Immature natural killer cell (primary cell): ENCODE results near the gene GPR55. TPM values are rescaled to one million over a fixed set of nuclear protein-coding genes. Genes with fewer than 3 reads are reported as not detected.

Source experiments
- DNase-seq, 3 donors: peaks; one replicate each; pipeline ENCODE4 v3.0.0; 2022; ENCODE audit warnings: mixed read lengths in 1 of 3
- H3K27ac Mint-ChIP-seq, 6 donors: one replicate each; pipeline ENCODE4 v1.8.0; 2020; ENCODE audit warnings: mixed read lengths in 6 of 6, mild to moderate bottlenecking in 5 of 6, inconsistent platforms in 4 of 6, moderate library complexity in 3 of 6
- H3K27me3 Mint-ChIP-seq, 3 donors: one replicate each; pipeline ENCODE4 v1.8.0; 2020 to 2021; ENCODE audit warnings: low read depth in 3 of 3, mild to moderate bottlenecking in 3 of 3, mixed read lengths in 3 of 3, moderate library complexity in 3 of 3, inconsistent platforms in 1 of 3
- H3K36me3 Mint-ChIP-seq, 3 donors: one replicate each; pipeline ENCODE4 v1.8.0; 2020; ENCODE audit warnings: mixed read lengths in 3 of 3, inconsistent platforms in 2 of 3, mild to moderate bottlenecking in 2 of 3
- H3K4me1 Mint-ChIP-seq, 2 donors: one replicate each; pipeline ENCODE4 v1.8.0; 2020; ENCODE audit warnings: inconsistent platforms in 2 of 2, mild to moderate bottlenecking in 2 of 2, mixed read lengths in 2 of 2, moderate library complexity in 1 of 2
- H3K4me3 Mint-ChIP-seq, 5 donors: one replicate each; pipeline ENCODE4 v1.8.0; 2020; ENCODE audit warnings: mild to moderate bottlenecking in 5 of 5, mixed read lengths in 5 of 5, inconsistent platforms in 3 of 5, moderate library complexity in 3 of 5
- H3K9me3 Mint-ChIP-seq, 6 donors: one replicate each; pipeline ENCODE4 v1.8.0; 2020; ENCODE audit warnings: mild to moderate bottlenecking in 6 of 6, mixed read lengths in 6 of 6, inconsistent platforms in 4 of 6, moderate library complexity in 3 of 6
- polyA plus RNA-seq, 3 donors: library from polyadenylated mRNA; unstranded; fragments of 300-500 nt; fragmentation: Illumina TruSeq; gene quantifications; one replicate each; pipeline ENCODE4 v1.2.3, GENCODE V29; 2021

The GPR55 gene
- polyA plus RNA-seq, 3 donors from 2014 or later: not detected

DNA sequence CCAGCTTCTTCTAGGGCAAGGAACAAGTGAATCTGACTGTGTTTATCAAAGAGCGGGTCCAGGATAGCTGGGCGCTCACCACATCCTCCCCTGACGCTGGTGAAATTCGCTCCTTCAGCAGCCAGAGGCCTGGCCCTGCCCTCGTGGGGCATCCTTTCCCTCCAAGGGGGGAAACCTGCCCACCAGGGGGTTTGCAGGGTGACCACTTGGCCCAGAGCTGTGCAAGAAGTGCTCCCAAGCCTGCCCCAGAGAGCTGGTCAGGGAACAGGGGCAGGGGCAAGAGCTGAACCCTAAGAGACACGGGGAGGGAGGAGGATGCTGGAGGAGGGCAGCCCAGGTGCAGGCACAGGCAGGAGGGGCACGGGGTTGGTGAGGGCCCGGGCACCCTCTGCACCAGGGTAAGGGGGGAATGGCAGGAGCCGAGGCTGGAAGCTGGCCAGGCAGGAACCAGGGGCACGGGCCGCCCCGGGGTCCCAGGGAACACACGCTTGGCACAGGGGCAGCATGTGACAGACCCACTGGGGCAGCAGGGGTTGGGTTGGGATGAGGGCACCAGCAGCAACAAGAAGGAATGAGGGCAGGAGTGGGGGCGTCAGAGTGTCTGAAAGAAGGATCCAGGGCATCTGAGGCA lies 2.8 kb upstream of the GPR55 start:
- no peaks in the 10 kb centered on the region for H3K9me3 Mint-ChIP-seq
- H3K4me1 Mint-ChIP-seq: peaks cover 27 to 28% of the 10 kb centered on the region in 2 donors
- H3K4me3 Mint-ChIP-seq: no peak overlapping the region
- no peak overlapping the region for H3K27ac Mint-ChIP-seq
- no peaks in the 10 kb centered on the region for H3K36me3 Mint-ChIP-seq
- peaks cover 24 to 29% (median 28%) of the 10 kb centered on the region in 3 donors for H3K27me3 Mint-ChIP-seq
- no peak for DNase-seq

DNA sequence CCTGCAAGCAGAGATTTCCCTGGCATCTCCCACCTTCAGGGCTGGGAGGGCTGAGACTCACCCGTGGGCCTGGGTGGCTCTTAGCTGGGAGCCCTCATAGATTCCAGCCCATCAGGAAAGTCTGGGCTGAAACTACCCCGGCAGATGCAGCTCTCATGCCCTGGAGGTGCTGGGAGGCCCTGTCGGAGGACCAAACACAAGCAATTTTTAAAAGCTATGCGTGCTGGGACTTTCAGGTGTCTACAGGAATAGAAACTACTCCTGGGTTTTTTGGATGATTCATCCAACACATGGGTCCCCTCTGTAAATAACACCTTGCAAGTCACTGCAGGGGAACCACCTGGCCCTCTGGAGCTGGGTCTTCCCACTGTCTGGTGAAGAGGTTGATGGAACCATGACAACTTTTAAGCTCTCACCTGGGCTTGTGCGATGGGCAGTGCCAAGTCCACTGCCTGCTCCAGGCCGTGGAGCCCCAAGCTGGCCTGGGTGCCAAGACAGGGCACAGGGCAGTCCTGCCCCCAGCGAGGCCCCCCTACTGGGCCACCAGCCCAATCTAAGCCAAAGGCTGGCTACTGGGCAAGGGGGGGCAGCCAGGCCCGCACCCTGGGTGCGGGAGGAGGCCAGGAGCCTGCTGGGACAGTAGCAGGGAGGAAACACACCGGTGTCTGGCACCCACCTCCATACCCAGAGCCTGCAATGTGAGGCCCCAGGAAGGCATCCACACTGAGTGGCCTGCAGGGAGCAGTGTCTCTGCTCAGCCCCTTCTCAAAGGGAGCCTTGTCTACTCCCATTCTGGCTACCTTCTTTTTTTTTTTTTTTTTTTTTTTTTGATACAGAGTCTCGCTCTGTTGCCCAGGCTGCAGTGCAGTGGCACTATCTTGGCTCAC lies 1.1 kb upstream of the GPR55 start:
- Mint-ChIP-seq H3K36me3 (no peaks in the 10 kb centered on the region), H3K27ac (no peak overlapping the region), H3K27me3 (peaks cover 18 to 27% (median 21%) of the 10 kb centered on the region in 3 donors), H3K9me3 (no peaks in the 10 kb centered on the region), H3K4me3 (no peak overlapping the region), H3K4me1 (peaks cover 10 to 11% of the 10 kb centered on the region in 2 donors)
- DNase-seq: no peak

DNA sequence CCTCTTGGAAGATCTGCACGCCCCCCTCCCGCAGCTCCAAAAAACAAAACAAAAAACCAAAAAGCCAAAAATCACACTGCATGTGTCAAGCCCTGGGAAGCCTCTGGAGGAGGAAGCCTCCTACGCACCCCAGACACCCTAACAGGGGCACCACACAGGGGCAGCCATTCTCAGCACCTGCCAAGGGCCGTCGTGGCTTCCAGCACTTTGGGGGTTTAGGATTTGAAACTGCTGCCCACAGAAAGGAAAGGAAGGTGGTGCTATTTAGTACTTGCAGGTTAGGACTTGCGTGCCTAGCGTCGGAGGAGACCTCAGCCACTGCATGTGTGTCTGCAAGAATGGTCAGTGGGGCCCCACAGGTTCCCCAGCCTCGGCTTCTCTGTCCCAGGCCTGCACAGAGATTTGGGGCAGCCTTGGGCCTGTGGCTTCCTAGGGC lies 419 bp upstream of the GPR55 start:
- Mint-ChIP-seq H3K27me3 (peaks cover 15 to 24% (median 20%) of the 10 kb centered on the region in 3 donors), H3K4me3 (peak overlapping the region in 1 of 5 donors; percentile 27), H3K36me3 (no peaks in the 10 kb centered on the region), H3K27ac (no peak overlapping the region), H3K4me1 (peaks cover 3 to 5% of the 10 kb centered on the region in 2 donors), H3K9me3 (no peaks in the 10 kb centered on the region)
- DNase-seq: no peak

DNA sequence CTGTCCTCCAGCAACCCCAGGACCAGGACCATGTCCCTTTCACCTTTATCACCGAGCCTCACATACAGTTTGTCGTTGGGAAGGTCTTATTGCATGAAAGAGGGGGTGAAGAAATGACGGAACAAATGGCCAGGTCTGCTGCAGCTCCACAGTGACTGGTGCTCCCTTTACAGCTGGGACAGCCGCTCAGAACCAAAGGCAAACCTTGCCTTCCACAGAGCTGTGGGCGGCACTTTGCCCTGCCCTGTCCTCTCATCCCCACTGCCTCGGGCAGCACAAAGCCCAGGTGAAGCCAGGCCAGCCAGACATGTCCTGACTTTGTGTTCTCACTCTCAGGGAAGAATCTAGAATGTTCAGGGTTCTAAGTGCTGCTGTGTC lies 961 bp downstream of the GPR55 start:
- H3K4me1 Mint-ChIP-seq: no peaks in the 10 kb centered on the region
- H3K27ac Mint-ChIP-seq: no peak overlapping the region
- H3K4me3 Mint-ChIP-seq: peak overlapping the region in 1 of 5 donors; percentile 33
- no peaks in the 10 kb centered on the region for H3K36me3 Mint-ChIP-seq
- peaks cover 0 to 2% (median 0%) of the 10 kb centered on the region in 6 donors for H3K9me3 Mint-ChIP-seq
- DNase-seq: no peak
- H3K27me3 Mint-ChIP-seq: peaks cover 10 to 30% (median 17%) of the 10 kb centered on the region in 3 donors

DNA sequence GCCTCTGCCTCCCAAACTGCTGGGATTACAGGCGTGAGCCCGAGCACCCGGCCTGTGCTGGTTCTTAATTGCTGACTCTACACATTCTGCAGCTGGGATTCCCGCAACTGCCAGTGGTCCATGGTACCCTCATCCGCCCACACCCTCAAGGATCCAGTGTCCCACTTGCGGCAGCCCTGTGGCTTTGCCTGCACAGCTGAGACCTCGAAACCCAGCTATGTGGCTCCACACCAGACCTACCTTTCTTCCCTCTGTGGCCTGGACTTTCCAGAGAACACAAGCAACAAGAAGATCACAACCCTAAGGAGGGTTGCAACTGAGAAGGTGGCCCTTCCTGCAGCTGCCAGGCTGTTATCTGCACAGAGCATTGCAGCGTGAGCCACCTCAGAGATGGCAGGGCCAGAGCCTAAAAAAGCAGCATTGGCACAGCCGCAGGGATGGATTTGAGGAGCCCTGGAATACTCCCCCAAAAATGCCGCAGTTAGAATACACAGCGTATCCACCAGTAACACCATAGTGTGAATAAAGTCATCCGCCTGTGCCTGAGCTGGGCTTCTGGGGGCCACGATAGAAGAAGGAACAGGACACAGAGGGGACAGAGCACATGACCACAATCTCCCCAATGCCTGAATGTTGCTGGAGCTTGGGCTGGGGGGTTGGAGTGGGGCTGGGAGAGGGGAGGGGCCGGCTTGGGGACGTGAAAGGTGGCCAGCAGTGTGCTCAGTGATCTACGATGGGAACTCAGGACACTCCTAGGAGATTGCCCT lies 1.9 kb downstream of the GPR55 start:
- no peak for DNase-seq
- peak overlapping the region in 1 of 5 donors; percentile 46 for H3K4me3 Mint-ChIP-seq
- peak overlapping the region in 1 of 6 donors; percentile 19 for H3K27ac Mint-ChIP-seq
- no peaks in the 10 kb centered on the region for H3K4me1 Mint-ChIP-seq
- peaks cover 10 to 34% (median 17%) of the 10 kb centered on the region in 3 donors for H3K27me3 Mint-ChIP-seq
- no peaks in the 10 kb centered on the region for H3K36me3 Mint-ChIP-seq
- H3K9me3 Mint-ChIP-seq: peaks cover 0 to 2% (median 0%) of the 10 kb centered on the region in 6 donors

DNA sequence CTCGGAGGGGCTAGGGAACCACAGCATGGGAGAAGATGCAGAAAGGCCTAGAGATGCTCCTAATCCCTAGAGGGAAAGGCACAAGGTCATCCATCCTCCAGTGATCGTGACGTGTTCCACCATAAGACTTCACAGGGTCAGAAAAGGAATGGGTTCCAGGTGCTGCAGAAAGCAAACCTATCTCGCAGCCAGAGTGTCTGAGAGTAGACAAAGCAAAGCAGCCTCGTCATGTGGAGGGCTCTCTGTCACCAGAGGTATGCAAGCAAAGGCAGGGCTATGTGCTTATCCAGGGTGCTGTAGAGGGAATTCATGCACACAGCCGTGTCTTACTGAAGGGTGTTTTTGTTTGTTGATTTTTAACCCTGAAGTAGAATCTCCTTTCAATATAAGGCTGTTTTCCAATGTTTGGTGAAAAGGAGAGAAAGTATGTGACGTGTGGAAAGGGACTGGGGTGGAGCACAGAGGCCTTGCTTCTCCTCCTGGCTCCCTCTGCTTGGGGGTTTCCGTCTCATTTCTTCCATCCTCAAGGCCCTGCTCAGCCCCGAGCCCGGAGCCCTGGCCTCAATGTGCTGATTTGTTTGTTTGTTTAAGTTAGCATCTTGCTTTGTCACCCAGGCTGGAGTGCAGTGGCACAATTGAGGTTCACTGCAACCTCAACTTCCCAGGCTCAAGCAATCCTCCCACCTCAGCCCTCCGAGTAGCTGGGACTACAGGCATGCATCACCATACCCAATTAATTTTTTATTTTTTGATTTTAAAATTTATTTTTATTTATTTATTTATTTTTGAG lies 3.0 kb downstream of the GPR55 start:
- DNase-seq: no peak
- no peaks in the 10 kb centered on the region for H3K36me3 Mint-ChIP-seq
- no peak overlapping the region for H3K27ac Mint-ChIP-seq
- H3K9me3 Mint-ChIP-seq: peaks cover 0 to 2% (median 0%) of the 10 kb centered on the region in 6 donors
- no peaks in the 10 kb centered on the region for H3K4me1 Mint-ChIP-seq
- peaks cover 10 to 35% (median 14%) of the 10 kb centered on the region in 3 donors for H3K27me3 Mint-ChIP-seq
- no peak overlapping the region for H3K4me3 Mint-ChIP-seq

DNA sequence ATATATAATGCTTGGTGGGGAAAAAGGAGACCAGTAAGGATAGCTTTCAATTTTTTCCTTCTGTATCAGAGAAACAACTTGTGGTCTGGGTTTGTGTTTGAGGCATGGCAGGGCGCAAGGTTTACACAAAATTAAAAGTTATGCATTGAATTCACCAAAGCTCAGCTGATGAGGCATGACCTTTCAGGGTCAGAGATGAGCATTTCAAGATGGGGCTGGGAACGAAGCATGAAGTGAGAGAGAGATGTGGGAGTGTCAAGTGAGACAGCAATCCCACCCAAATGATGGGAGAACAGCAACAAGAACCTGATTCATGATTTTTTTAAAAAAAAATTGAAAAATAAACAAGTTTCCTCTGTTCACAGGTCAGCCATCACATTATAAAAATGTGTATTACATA lies 4.9 kb downstream of the GPR55 start:
- Mint-ChIP-seq H3K36me3 (no peaks in the 10 kb centered on the region), H3K27ac (no peak overlapping the region), H3K27me3 (peaks cover 12 to 34% (median 14%) of the 10 kb centered on the region in 3 donors), H3K4me3 (no peak overlapping the region), H3K9me3 (peaks cover 0 to 2% (median 0%) of the 10 kb centered on the region in 6 donors), H3K4me1 (no peaks in the 10 kb centered on the region)
- DNase-seq: no peak

DNA sequence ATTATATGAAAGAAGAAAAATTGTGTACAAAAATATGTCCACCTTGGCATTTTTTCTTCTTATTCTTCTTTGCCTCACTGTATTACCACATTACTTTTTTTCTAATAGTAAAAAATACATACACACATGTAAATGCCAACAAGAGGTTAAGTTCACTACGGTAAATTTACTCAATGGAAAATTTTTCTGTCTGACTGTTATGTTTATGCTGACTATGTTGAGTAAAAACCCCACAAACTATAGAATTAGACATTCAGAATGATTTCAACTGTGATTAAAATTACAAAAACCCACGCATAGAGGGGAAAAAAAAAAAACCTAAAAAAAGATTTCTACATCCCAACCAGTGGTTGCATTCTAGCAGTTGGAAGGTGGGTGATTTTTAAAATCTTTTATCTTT lies 5.4 kb downstream of the GPR55 start:
- no peak overlapping the region for H3K4me3 Mint-ChIP-seq
- no peak for DNase-seq
- H3K27me3 Mint-ChIP-seq: peaks cover 8 to 32% (median 14%) of the 10 kb centered on the region in 3 donors
- no peaks in the 10 kb centered on the region for H3K4me1 Mint-ChIP-seq
- H3K27ac Mint-ChIP-seq: no peak overlapping the region
- no peaks in the 10 kb centered on the region for H3K36me3 Mint-ChIP-seq
- H3K9me3 Mint-ChIP-seq: peaks cover 0 to 2% (median 0%) of the 10 kb centered on the region in 6 donors

DNA sequence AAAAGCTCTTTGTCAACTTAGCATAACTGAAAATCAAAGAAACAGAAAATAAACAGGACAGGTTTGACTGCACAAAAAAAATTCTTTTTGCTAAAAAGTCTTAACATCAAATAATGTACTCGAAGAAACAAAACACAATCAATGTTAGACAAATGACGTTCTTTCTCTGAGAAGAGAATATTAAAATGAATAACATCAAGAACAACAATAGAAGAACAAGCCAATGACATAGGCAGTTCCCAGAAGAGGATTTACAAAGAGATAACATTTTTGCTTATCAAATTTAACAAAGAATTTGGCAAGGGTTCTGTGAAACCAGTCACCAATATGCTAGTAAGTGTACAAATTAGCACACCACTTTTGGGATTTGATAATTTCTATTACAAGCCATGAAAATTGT lies 5.8 kb downstream of the GPR55 start:
- Mint-ChIP-seq H3K9me3 (peaks cover 0 to 2% (median 0%) of the 10 kb centered on the region in 6 donors), H3K27me3 (peaks cover 4 to 28% (median 10%) of the 10 kb centered on the region in 3 donors), H3K4me3 (no peak overlapping the region), H3K27ac (no peak overlapping the region), H3K4me1 (no peaks in the 10 kb centered on the region), H3K36me3 (no peaks in the 10 kb centered on the region)
- DNase-seq: no peak

DNA sequence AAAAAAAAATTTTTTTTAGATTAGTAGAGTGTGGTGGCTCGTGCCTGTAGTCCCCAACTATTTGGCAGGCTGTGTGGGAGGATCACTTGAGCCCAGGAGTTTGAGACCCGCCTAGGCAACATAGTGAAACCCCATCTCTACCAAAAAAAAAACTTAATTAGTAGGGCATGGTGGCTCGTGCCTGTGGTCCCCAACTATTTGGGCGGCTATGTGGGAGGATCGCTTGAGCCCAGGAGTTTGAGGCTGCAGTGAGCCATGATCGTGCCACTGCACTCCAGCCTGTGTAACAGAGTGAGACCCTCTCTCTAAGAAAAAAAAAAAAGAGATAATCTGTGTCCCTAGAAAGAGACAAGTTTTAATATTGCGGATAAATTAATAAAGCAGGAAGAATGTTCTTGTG lies 8.8 kb downstream of the GPR55 start:
- no peak for DNase-seq
- Mint-ChIP-seq H3K27me3 (peaks cover 2 to 21% (median 9%) of the 10 kb centered on the region in 3 donors), H3K4me3 (no peak overlapping the region), H3K9me3 (peaks cover 0 to 2% (median 0%) of the 10 kb centered on the region in 6 donors), H3K4me1 (no peaks in the 10 kb centered on the region), H3K36me3 (no peaks in the 10 kb centered on the region), H3K27ac (no peak overlapping the region)

DNA sequence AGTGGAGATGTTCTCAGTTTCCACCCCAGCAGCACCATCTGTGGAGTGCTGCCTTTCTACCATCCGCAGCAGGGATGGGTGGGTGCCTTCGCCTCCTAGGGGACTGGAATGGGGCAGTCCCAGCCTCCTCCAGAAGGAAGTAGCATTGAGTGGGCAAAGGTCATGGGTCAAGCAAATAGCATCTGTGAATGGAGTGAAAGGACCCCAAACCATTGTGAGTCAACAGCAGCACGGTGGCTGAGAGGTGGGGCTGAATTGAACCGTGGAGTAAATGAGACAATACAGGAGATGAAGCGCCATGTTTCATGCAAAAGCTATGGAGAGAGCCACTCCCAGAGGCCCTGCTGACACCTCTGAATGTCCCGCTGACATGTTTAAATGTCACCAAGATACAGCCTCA lies 9.7 kb downstream of the GPR55 start:
- DNase-seq: no peak
- H3K27me3 Mint-ChIP-seq: peaks cover 2 to 24% (median 9%) of the 10 kb centered on the region in 3 donors
- H3K9me3 Mint-ChIP-seq: peaks cover 0 to 2% (median 0%) of the 10 kb centered on the region in 6 donors
- no peaks in the 10 kb centered on the region for H3K36me3 Mint-ChIP-seq
- H3K27ac Mint-ChIP-seq: no peak overlapping the region
- H3K4me1 Mint-ChIP-seq: no peaks in the 10 kb centered on the region
- no peak overlapping the region for H3K4me3 Mint-ChIP-seq

DNA sequence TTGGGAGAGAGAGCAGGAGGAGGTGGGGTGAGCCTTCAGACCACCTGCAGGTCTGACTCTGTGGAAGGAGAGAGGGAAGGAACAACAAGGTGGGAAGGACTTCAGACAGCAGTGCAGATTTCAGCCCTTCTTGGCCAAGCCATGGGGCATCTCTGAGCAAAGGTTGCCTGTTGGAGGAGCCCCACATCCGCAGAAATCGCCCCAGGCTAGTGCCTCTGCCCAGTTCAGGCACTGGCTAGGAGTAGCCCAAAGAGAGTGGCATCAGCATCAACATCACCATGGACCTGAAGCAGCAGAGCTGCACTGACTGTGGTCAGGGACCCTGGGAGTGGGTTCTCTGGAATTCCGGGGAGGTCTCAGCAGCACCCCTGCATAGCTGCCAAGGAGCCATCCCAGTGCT lies 10.2 kb downstream of the GPR55 start:
- no peak for DNase-seq
- no peak overlapping the region for H3K4me3 Mint-ChIP-seq
- no peaks in the 10 kb centered on the region for H3K36me3 Mint-ChIP-seq
- peaks cover 2 to 22% (median 9%) of the 10 kb centered on the region in 3 donors for H3K27me3 Mint-ChIP-seq
- no peaks in the 10 kb centered on the region for H3K4me1 Mint-ChIP-seq
- no peaks in the 10 kb centered on the region for H3K9me3 Mint-ChIP-seq
- H3K27ac Mint-ChIP-seq: peak overlapping the region in 1 of 6 donors; percentile 29
